NB4 (cell line): ENCODE data around the gene WDR13.

ENCODE experiments used
- MYC ChIP-seq: IDR thresholded peaks from 2 replicates; pipeline ENCODE4 v1.6.1; 2011; ENCODE audit warnings: low read depth, low read length
- POLR2A ChIP-seq: IDR thresholded peaks from 2 replicates; pipeline ENCODE4 v1.6.1; 2011; ENCODE audit warnings: mild to moderate bottlenecking; ENCODE audit not compliant: insufficient read length; ENCODE audit errors: extremely low read depth
- TF ChIP-seq, protein P1 (sequence below): IDR thresholded peaks from one replicate; pipeline ENCODE4 v1.5.1; 2012; ENCODE audit warnings: low read depth, low read length
- TF ChIP-seq, protein P2 (sequence below): IDR thresholded peaks from 2 replicates; pipeline ENCODE4 v1.6.1; 2011; ENCODE audit warnings: low read depth, low read length

DNA sequence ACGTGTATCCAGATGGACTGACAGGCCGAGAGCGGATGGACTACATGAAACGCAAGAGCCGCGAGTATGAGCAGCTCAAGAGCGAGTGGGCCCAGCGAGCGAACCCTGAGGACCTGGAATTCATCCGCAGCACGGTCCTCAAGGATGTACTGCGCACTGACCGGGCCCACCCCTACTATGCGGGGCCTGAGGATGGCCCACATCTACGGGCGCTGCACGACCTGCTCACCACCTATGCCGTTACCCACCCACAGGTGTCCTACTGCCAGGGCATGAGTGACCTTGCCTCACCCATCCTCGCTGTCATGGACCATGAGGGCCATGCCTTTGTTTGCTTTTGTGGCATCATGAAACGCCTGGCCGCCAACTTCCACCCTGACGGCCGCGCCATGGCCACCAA, 37.7 kb upstream of the WDR13 start:
- TF ChIP-seq, protein P1, sequence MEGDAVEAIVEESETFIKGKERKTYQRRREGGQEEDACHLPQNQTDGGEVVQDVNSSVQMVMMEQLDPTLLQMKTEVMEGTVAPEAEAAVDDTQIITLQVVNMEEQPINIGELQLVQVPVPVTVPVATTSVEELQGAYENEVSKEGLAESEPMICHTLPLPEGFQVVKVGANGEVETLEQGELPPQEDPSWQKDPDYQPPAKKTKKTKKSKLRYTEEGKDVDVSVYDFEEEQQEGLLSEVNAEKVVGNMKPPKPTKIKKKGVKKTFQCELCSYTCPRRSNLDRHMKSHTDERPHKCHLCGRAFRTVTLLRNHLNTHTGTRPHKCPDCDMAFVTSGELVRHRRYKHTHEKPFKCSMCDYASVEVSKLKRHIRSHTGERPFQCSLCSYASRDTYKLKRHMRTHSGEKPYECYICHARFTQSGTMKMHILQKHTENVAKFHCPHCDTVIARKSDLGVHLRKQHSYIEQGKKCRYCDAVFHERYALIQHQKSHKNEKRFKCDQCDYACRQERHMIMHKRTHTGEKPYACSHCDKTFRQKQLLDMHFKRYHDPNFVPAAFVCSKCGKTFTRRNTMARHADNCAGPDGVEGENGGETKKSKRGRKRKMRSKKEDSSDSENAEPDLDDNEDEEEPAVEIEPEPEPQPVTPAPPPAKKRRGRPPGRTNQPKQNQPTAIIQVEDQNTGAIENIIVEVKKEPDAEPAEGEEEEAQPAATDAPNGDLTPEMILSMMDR, result no peak
- TF ChIP-seq, protein P2, sequence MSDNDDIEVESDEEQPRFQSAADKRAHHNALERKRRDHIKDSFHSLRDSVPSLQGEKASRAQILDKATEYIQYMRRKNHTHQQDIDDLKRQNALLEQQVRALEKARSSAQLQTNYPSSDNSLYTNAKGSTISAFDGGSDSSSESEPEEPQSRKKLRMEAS, result no peak
- no peak for TF ChIP-seq POLR2A
- no peak for TF ChIP-seq MYC
